ENCODE data around the gene RABGAP1L.

GRCh38 chr1:174785510-174785909, 626.2 kb downstream of the RABGAP1L start:
- TF ChIP-seq, protein P1, sequence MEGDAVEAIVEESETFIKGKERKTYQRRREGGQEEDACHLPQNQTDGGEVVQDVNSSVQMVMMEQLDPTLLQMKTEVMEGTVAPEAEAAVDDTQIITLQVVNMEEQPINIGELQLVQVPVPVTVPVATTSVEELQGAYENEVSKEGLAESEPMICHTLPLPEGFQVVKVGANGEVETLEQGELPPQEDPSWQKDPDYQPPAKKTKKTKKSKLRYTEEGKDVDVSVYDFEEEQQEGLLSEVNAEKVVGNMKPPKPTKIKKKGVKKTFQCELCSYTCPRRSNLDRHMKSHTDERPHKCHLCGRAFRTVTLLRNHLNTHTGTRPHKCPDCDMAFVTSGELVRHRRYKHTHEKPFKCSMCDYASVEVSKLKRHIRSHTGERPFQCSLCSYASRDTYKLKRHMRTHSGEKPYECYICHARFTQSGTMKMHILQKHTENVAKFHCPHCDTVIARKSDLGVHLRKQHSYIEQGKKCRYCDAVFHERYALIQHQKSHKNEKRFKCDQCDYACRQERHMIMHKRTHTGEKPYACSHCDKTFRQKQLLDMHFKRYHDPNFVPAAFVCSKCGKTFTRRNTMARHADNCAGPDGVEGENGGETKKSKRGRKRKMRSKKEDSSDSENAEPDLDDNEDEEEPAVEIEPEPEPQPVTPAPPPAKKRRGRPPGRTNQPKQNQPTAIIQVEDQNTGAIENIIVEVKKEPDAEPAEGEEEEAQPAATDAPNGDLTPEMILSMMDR (conservative IDR thresholded peaks at IDR 0.05) = no peak
- no peak for TF ChIP-seq ZFX (IDR thresholded peaks at IDR 0.05)

All from C4-2B (cell line).